ENCODE data around the gene LRRC42.

DNA sequence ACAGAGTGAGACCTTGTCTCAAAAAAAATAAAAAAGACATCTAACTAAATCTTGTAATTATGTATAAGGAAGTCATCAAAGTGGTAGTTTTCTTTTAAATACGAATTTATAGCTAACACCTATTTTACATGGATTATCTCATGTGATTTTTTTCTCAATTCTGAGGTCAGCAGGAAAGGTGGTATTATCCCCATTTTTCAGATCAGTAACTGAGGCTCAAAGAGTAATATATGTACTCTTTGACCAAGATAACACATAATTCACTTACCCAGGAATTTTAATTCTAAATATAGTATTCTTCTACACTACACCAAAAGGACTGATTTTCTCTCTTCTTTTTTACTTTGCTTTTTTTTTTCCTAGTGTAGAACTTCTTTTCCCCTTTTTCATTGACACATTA lies 9.7 kb upstream of the LRRC42 start:
- TF ChIP-seq POLR2AphosphoS5 (IDR thresholded peaks at IDR 0.05; ENCODE audit: borderline replicate concordance, low read depth, low read length) = no peak
- no peak for TF ChIP-seq EZH2 (IDR thresholded peaks at IDR 0.05)
- no peak for TF ChIP-seq FOXP2 (optimal IDR thresholded peaks at IDR 0.05; ENCODE audit: control extremely low read depth, extremely low read length, insufficient read depth)

All from SK-N-MC (cell line).